Astrocyte (in vitro differentiated cells and primary cell): ENCODE results near the gene UBE3C. TPM values are rescaled to one million over a fixed set of nuclear protein-coding genes. Genes with fewer than 3 reads are reported as not detected.

Experiments
- DNase-seq: peaks from one replicate; pipeline ENCODE4 v3.0.0-alpha.2; 2010; ENCODE audit warnings: low read depth
- FAIRE-seq: peaks from 2 replicates; lab custom pipeline; 2011; peaks lifted over from hg19 to GRCh38; lab: Jason Lieb, UNC
- H2AFZ ChIP-seq: 2 replicates; pipeline ENCODE4 v1.6.0; 2012; ENCODE audit warnings: low read depth, low read length, inconsistent platforms
- H3K27ac ChIP-seq: 2 replicates; pipeline ENCODE4 v1.5.1; 2011; ENCODE audit warnings: low read depth, low read length, inconsistent platforms
- H3K27me3 ChIP-seq: 2 replicates; pipeline ENCODE4 v1.6.0; 2011; ENCODE audit warnings: low read length, inconsistent platforms; ENCODE audit not compliant: insufficient read depth
- H3K36me3 ChIP-seq: 2 replicates; pipeline ENCODE4 v1.5.1; 2011; ENCODE audit warnings: low read length, inconsistent platforms; ENCODE audit not compliant: insufficient read depth
- H3K4me1 ChIP-seq: 2 replicates; pipeline ENCODE4 v1.5.1; 2011; ENCODE audit warnings: low read length, inconsistent platforms; ENCODE audit not compliant: insufficient read depth
- H3K4me2 ChIP-seq: 2 replicates; pipeline ENCODE4 v1.6.0; 2012; ENCODE audit warnings: low read length, inconsistent platforms
- H3K4me3 ChIP-seq: 2 replicates; pipeline ENCODE4 v1.5.1; 2011; ENCODE audit warnings: low read depth, mild to moderate bottlenecking, low read length, inconsistent platforms; ENCODE audit not compliant: insufficient read depth
- H3K79me2 ChIP-seq: 2 replicates; pipeline ENCODE4 v1.6.0; 2012; ENCODE audit warnings: mild to moderate bottlenecking, low read length, inconsistent platforms; ENCODE audit not compliant: insufficient read depth
- H3K9ac ChIP-seq: 2 replicates; pipeline ENCODE4 v1.6.0; 2012; ENCODE audit warnings: mild to moderate bottlenecking, low read length, inconsistent platforms
- H3K9me3 ChIP-seq: 2 replicates; pipeline ENCODE4 v1.5.1; 2012; ENCODE audit warnings: low read depth, mild to moderate bottlenecking, low read length, inconsistent platforms; ENCODE audit not compliant: insufficient read depth
- H4K20me1 ChIP-seq: 2 replicates; pipeline ENCODE4 v1.6.0; 2012; ENCODE audit warnings: low read length, inconsistent platforms; ENCODE audit not compliant: insufficient read depth
- H3K27ac Mint-ChIP-seq: one replicate; pipeline ENCODE4 v1.8.0; 2021; ENCODE audit warnings: mild to moderate bottlenecking, mixed read lengths; ENCODE audit not compliant: unreplicated experiment
- H3K27me3 Mint-ChIP-seq: one replicate; pipeline ENCODE4 v1.8.0; 2021; ENCODE audit warnings: low read depth, mixed read lengths; ENCODE audit not compliant: unreplicated experiment
- H3K36me3 Mint-ChIP-seq: one replicate; pipeline ENCODE4 v1.8.0; 2021; ENCODE audit warnings: low read depth, mixed read lengths; ENCODE audit not compliant: unreplicated experiment
- H3K4me1 Mint-ChIP-seq: one replicate; pipeline ENCODE4 v1.8.0; 2021; ENCODE audit warnings: low read depth, mixed read lengths; ENCODE audit not compliant: unreplicated experiment
- H3K4me3 Mint-ChIP-seq: one replicate; pipeline ENCODE4 v1.8.0; 2021; ENCODE audit warnings: mild to moderate bottlenecking, moderate library complexity, mixed read lengths; ENCODE audit not compliant: unreplicated experiment
- H3K9me3 Mint-ChIP-seq: one replicate; pipeline ENCODE4 v1.8.0; 2021; ENCODE audit warnings: mild to moderate bottlenecking, mixed read lengths; ENCODE audit not compliant: unreplicated experiment
- EZH2 ChIP-seq: IDR thresholded peaks from 2 replicates; pipeline ENCODE4 v1.6.1; 2012; ENCODE audit warnings: mild to moderate bottlenecking, low read length, inconsistent platforms; ENCODE audit not compliant: insufficient read depth
- total RNA-seq: library from RNA; stranded (reverse); gene quantifications from 2 replicates; pipeline ENCODE4 v1.2.1, GENCODE V29; 2021
- TF ChIP-seq, protein P1 (sequence below): IDR thresholded peaks from 2 replicates; pipeline ENCODE4 v1.5.1; 2011; ENCODE audit warnings: low read depth, mild to moderate bottlenecking, inconsistent platforms, low read length, moderate library complexity; ENCODE audit not compliant: insufficient read depth

Gene UBE3C
- total RNA-seq, 1 donor from 2014 or later, result 76.9 TPM

DNA sequence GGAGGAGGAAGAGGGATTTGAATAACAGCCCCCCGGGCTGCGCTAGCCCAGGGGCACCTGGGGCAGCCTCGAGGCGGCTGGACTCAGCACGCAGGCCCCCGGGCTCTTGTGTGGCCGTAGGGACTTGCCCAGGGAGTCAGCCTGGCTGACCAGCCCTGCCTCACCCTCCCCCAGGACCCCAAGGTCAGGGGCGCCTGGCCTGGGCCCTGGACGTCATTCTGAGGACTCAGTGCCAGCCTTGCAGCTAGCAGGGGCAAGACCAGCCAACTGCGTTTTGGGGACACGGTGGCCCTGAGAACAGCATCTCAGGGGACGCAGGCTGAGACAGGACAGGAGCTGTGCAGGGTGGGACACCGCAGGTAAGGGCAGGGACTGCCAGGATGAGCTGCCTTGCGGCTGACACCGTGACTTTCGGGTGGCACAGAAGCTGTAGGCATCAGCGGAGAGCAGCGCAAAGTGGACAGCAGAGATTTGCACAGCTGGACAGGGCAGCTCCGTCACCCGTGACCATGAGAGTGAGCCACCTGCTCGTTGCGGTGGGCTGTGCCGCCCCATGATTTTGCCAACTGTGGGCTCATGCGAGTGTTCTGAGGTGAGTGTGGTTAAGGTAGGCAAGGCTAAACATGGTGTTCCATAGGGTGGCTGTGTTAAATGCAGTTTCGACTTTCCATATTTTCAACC lies 48.1 kb upstream of the UBE3C start:
- no peak for DNase-seq

DNA sequence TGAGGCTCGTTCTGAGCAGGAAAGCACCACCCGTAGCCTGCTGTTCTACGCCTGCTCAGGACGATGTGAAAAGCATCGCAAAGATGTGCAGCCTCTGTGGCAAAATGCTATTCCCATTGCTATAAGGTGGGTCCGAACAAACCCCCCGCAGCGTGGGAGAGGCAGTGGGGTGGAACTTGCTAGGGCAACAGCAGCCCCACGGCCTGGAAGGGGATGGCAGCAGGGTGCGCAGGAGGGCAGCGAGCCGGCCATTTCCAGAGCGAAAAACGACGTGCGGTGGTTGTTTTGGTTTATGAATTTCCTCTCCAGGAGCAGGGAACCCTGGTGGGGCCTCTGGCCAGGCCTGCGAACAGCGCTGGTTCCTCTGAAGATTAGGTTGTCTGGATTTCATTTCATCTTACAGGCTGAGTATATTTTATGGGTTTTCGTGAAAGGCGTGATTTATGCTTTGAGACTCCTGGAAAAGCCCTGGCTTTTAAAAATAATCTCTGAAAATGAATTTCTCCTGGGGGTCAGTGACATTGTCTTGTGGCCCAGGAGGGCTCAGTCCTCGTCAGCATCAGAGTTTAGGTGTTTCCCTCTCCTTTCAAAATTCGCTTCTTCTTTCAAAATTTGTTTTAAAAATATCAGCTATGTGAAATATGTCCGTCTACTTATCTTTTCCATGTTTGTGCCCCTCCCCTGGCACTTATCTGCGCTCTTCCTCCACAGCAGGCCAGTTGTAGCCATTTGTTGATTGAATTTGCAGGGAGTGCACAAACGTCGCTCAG lies 42.3 kb upstream of the UBE3C start:
- Histone ChIP-seq H3K9me3 (no peaks in the 10 kb centered on the region), H3K27ac (no peak overlapping the region), H3K9ac (no peak overlapping the region), H2AFZ (no peak overlapping the region), H3K4me2 (no peak overlapping the region), H3K27me3 (no peaks in the 10 kb centered on the region), H3K4me1 (no peaks in the 10 kb centered on the region), H4K20me1 (no peaks in the 10 kb centered on the region), H3K4me3 (no peak overlapping the region), H3K79me2 (no peaks in the 10 kb centered on the region), H3K36me3 (no peaks in the 10 kb centered on the region)
- H3K27ac Mint-ChIP-seq, result no peak overlapping the region
- peaks cover 17% of the 10 kb centered on the region for H3K9me3 Mint-ChIP-seq
- DNase-seq (no peak), FAIRE-seq (no peak)
- H3K4me1 Mint-ChIP-seq, result no peaks in the 10 kb centered on the region
- no peak overlapping the region for H3K4me3 Mint-ChIP-seq
- peaks cover 4% of the 10 kb centered on the region for H3K27me3 Mint-ChIP-seq
- peaks cover 2% of the 10 kb centered on the region for H3K36me3 Mint-ChIP-seq
- TF ChIP-seq EZH2, result no peak
- TF ChIP-seq, protein P1, sequence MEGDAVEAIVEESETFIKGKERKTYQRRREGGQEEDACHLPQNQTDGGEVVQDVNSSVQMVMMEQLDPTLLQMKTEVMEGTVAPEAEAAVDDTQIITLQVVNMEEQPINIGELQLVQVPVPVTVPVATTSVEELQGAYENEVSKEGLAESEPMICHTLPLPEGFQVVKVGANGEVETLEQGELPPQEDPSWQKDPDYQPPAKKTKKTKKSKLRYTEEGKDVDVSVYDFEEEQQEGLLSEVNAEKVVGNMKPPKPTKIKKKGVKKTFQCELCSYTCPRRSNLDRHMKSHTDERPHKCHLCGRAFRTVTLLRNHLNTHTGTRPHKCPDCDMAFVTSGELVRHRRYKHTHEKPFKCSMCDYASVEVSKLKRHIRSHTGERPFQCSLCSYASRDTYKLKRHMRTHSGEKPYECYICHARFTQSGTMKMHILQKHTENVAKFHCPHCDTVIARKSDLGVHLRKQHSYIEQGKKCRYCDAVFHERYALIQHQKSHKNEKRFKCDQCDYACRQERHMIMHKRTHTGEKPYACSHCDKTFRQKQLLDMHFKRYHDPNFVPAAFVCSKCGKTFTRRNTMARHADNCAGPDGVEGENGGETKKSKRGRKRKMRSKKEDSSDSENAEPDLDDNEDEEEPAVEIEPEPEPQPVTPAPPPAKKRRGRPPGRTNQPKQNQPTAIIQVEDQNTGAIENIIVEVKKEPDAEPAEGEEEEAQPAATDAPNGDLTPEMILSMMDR, result no peak

More for the DNA sequence above, 48.1 kb upstream of the UBE3C start:
- Mint-ChIP-seq H3K9me3 (peaks cover 17% of the 10 kb centered on the region), H3K4me1 (no peaks in the 10 kb centered on the region), H3K4me3 (no peak overlapping the region), H3K36me3 (peaks cover 2% of the 10 kb centered on the region), H3K27me3 (peaks cover 15% of the 10 kb centered on the region), H3K27ac (no peak overlapping the region)
- no peak overlapping the region for H2AFZ ChIP-seq
- H3K4me3 ChIP-seq, result no peak overlapping the region
- H3K4me1 ChIP-seq, result no peaks in the 10 kb centered on the region
- H3K27ac ChIP-seq, result no peak overlapping the region
- H3K27me3 ChIP-seq, result no peaks in the 10 kb centered on the region
- no peaks in the 10 kb centered on the region for H3K9me3 ChIP-seq
- no peaks in the 10 kb centered on the region for H4K20me1 ChIP-seq
- no peak overlapping the region for H3K4me2 ChIP-seq
- TF ChIP-seq, protein P1, result no peak
- no peak for TF ChIP-seq EZH2
- no peak for FAIRE-seq
- no peaks in the 10 kb centered on the region for H3K36me3 ChIP-seq
- H3K9ac ChIP-seq, result no peak overlapping the region
- H3K79me2 ChIP-seq, result no peaks in the 10 kb centered on the region

DNA sequence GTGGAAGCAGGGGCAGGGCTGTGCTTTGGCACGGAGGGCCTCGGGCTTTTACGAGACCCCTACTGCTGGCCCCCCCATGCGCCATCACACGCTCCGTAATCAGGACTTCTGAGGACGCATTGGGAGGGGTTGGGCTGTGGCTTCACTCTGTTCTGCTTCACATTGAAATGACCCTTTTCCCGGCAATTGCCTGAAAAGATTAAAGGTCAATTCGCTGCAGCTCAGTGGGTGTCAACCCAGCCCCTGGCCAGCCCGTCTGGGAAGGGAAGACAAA lies 41.7 kb upstream of the UBE3C start:
- Mint-ChIP-seq H3K36me3 (peaks cover 2% of the 10 kb centered on the region), H3K27me3 (peaks cover 8% of the 10 kb centered on the region), H3K27ac (no peak overlapping the region), H3K4me3 (no peak overlapping the region), H3K9me3 (peaks cover 20% of the 10 kb centered on the region), H3K4me1 (no peaks in the 10 kb centered on the region)
- no peaks in the 10 kb centered on the region for H4K20me1 ChIP-seq
- no peaks in the 10 kb centered on the region for H3K36me3 ChIP-seq
- H2AFZ ChIP-seq, result no peak overlapping the region
- H3K4me1 ChIP-seq, result no peaks in the 10 kb centered on the region
- H3K79me2 ChIP-seq, result no peaks in the 10 kb centered on the region
- FAIRE-seq (no peak), DNase-seq (no peak)
- no peaks in the 10 kb centered on the region for H3K27me3 ChIP-seq
- H3K4me2 ChIP-seq, result no peak overlapping the region
- TF ChIP-seq EZH2, result no peak
- TF ChIP-seq, protein P1, result no peak
- H3K9ac ChIP-seq, result no peak overlapping the region
- H3K9me3 ChIP-seq, result no peaks in the 10 kb centered on the region
- H3K27ac ChIP-seq, result no peak overlapping the region
- no peak overlapping the region for H3K4me3 ChIP-seq
